GM12872 (cell line): ENCODE data around the gene ERBB4.

Experiments
- TF ChIP-seq, protein P1 (sequence below): IDR thresholded peaks from 3 replicates; pipeline ENCODE4 v1.5.1; 2011; ENCODE audit warnings: low read depth, mild to moderate bottlenecking, low read length, moderate library complexity; ENCODE audit not compliant: insufficient read depth

Gene ERBB4

DNA sequence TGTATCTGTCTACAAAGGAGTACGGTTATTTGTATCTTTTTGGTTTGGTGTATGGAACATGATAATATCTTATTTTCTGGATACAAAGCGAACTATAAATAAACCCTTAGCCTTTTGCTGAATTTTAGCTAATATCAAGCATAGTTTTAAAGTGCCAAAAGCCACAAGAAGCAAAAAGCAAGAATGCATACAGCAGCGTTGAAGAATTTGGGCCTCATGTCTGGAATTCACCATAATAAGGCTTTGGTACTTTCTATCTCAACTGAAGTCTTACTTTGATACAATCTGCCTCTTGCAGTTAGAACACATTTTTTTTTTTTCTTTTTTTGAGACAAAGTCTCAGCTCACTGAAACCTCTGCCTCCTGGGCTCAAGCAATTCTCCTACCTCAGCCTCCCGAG lies 151.5 kb downstream of the ERBB4 start:
- TF ChIP-seq, protein P1, sequence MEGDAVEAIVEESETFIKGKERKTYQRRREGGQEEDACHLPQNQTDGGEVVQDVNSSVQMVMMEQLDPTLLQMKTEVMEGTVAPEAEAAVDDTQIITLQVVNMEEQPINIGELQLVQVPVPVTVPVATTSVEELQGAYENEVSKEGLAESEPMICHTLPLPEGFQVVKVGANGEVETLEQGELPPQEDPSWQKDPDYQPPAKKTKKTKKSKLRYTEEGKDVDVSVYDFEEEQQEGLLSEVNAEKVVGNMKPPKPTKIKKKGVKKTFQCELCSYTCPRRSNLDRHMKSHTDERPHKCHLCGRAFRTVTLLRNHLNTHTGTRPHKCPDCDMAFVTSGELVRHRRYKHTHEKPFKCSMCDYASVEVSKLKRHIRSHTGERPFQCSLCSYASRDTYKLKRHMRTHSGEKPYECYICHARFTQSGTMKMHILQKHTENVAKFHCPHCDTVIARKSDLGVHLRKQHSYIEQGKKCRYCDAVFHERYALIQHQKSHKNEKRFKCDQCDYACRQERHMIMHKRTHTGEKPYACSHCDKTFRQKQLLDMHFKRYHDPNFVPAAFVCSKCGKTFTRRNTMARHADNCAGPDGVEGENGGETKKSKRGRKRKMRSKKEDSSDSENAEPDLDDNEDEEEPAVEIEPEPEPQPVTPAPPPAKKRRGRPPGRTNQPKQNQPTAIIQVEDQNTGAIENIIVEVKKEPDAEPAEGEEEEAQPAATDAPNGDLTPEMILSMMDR, result no peak

- TF ChIP-seq, protein P1, result no peak
These were observed 153.4 kb downstream of the ERBB4 start for GRCh38 chr2:212385241-212385640.

DNA sequence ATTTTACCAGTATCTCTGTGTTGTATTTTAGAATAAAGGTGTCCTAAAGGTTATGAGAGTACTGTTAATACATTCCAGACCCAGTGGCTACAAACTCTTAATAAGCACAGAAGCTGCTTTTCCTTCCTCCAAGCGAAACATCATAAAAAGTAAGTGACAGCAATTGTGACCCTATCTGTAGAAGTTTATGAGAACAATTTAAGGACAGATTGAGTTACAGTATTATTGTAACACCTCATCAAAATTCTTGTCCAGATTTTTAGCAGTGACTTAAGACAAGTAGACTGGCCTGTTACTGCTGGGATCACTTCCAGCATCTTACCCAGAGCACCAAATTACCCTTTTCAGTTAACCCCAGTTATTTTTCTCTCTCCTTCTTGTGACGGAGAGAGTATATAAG lies 154.6 kb downstream of the ERBB4 start:
- TF ChIP-seq, protein P1, result no peak

DNA sequence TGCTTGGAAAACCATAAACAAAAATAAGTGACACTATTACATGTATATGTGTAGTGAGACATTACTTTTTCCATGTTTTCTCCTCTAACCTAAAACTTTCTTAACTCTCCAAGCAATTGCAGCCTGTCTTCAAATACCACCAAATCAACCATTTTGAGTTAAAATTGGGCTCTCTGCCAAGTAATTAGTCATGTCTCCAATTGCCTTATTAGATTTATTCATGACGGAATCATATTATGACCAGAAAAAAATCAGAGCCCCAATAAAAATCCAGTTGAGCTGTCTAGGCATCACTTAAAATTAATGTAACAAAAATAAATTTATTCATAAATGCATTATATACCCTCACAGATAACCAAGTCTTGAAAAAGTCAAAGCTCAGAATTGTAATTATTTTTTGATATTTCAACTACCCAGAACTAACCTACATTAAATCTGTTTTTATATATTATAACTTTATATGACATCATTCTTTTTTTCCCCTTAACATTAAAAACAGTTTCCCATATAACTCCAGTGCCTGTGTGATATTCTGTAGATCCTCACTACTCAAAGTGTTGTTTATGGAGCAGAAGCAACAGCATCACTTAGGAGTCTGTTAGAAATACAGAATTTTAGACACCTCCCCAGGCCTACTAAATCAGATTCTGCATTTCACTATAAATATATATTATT lies 157.0 kb downstream of the ERBB4 start:
- TF ChIP-seq, protein P1, result no peak

DNA sequence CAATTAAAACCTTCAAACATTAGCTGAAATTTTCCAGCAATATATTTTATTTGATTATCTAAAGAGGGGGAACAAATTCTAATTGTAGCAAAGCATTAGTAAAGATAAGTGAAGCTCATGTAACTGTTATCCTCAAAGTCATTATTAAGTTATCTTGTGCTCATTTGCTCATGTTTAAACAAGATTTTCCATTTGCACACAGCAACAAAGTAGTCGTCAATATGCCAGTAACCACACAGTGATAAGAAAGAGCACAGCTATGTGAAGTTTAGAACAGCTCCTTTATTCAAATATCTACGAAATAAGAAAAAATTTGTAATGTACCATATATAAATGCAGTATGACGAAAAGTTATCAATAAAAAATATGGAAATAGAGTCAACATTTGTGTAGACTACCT lies 159.5 kb downstream of the ERBB4 start:
- TF ChIP-seq, protein P1, result no peak

DNA sequence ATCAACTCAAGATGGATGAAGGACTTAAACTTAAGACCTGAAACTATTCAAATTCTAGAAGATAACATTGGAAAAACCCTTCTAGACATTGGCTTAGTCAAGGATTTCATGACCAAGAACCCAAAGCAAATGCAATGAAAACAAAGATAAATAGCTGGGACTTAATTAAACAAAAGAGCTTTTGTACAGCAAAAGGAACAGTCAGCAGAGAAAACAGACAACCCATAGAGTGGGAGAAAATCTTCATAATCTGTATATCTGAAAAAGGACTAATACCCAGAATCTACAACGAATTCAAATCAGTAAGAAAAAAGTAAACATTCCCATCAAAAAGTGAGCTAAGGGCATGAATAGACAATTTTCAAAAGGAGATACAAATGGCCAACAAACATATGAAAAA lies 171.2 kb downstream of the ERBB4 start:
- TF ChIP-seq, protein P1, result no peak

- TF ChIP-seq, protein P1, result no peak
These were observed 174.3 kb downstream of the ERBB4 start for GRCh38 chr2:212364112-212364985.
